Astrocyte (in vitro differentiated cells and primary cell): ENCODE results near the gene CUTA. TPM values are rescaled to one million over a fixed set of nuclear protein-coding genes. Genes with fewer than 3 reads are reported as not detected.

Experiments used
- DNase-seq: peaks from one replicate; pipeline ENCODE4 v3.0.0-alpha.2; 2010; ENCODE audit warnings: low read depth
- FAIRE-seq: peaks from 2 replicates; lab custom pipeline; 2011; peaks lifted over from hg19 to GRCh38; lab: Jason Lieb, UNC
- H2AFZ ChIP-seq: 2 replicates; pipeline ENCODE4 v1.6.0; 2012; ENCODE audit warnings: low read depth, low read length, inconsistent platforms
- H3K27ac ChIP-seq: 2 replicates; pipeline ENCODE4 v1.5.1; 2011; ENCODE audit warnings: low read depth, low read length, inconsistent platforms
- H3K27me3 ChIP-seq: 2 replicates; pipeline ENCODE4 v1.6.0; 2011; ENCODE audit warnings: low read length, inconsistent platforms; ENCODE audit not compliant: insufficient read depth
- H3K36me3 ChIP-seq: 2 replicates; pipeline ENCODE4 v1.5.1; 2011; ENCODE audit warnings: low read length, inconsistent platforms; ENCODE audit not compliant: insufficient read depth
- H3K4me1 ChIP-seq: 2 replicates; pipeline ENCODE4 v1.5.1; 2011; ENCODE audit warnings: low read length, inconsistent platforms; ENCODE audit not compliant: insufficient read depth
- H3K4me2 ChIP-seq: 2 replicates; pipeline ENCODE4 v1.6.0; 2012; ENCODE audit warnings: low read length, inconsistent platforms
- H3K4me3 ChIP-seq: 2 replicates; pipeline ENCODE4 v1.5.1; 2011; ENCODE audit warnings: low read depth, mild to moderate bottlenecking, low read length, inconsistent platforms; ENCODE audit not compliant: insufficient read depth
- H3K79me2 ChIP-seq: 2 replicates; pipeline ENCODE4 v1.6.0; 2012; ENCODE audit warnings: mild to moderate bottlenecking, low read length, inconsistent platforms; ENCODE audit not compliant: insufficient read depth
- H3K9ac ChIP-seq: 2 replicates; pipeline ENCODE4 v1.6.0; 2012; ENCODE audit warnings: mild to moderate bottlenecking, low read length, inconsistent platforms
- H3K9me3 ChIP-seq: 2 replicates; pipeline ENCODE4 v1.5.1; 2012; ENCODE audit warnings: low read depth, mild to moderate bottlenecking, low read length, inconsistent platforms; ENCODE audit not compliant: insufficient read depth
- H4K20me1 ChIP-seq: 2 replicates; pipeline ENCODE4 v1.6.0; 2012; ENCODE audit warnings: low read length, inconsistent platforms; ENCODE audit not compliant: insufficient read depth
- H3K27ac Mint-ChIP-seq: one replicate; pipeline ENCODE4 v1.8.0; 2021; ENCODE audit warnings: mild to moderate bottlenecking, mixed read lengths; ENCODE audit not compliant: unreplicated experiment
- H3K27me3 Mint-ChIP-seq: one replicate; pipeline ENCODE4 v1.8.0; 2021; ENCODE audit warnings: low read depth, mixed read lengths; ENCODE audit not compliant: unreplicated experiment
- H3K36me3 Mint-ChIP-seq: one replicate; pipeline ENCODE4 v1.8.0; 2021; ENCODE audit warnings: low read depth, mixed read lengths; ENCODE audit not compliant: unreplicated experiment
- H3K4me1 Mint-ChIP-seq: one replicate; pipeline ENCODE4 v1.8.0; 2021; ENCODE audit warnings: low read depth, mixed read lengths; ENCODE audit not compliant: unreplicated experiment
- H3K4me3 Mint-ChIP-seq: one replicate; pipeline ENCODE4 v1.8.0; 2021; ENCODE audit warnings: mild to moderate bottlenecking, moderate library complexity, mixed read lengths; ENCODE audit not compliant: unreplicated experiment
- H3K9me3 Mint-ChIP-seq: one replicate; pipeline ENCODE4 v1.8.0; 2021; ENCODE audit warnings: mild to moderate bottlenecking, mixed read lengths; ENCODE audit not compliant: unreplicated experiment
- EZH2 ChIP-seq: IDR thresholded peaks from 2 replicates; pipeline ENCODE4 v1.6.1; 2012; ENCODE audit warnings: mild to moderate bottlenecking, low read length, inconsistent platforms; ENCODE audit not compliant: insufficient read depth
- total RNA-seq: library from RNA; stranded (reverse); gene quantifications from 2 replicates; pipeline ENCODE4 v1.2.1, GENCODE V29; 2021
- TF ChIP-seq, protein P1 (sequence below): IDR thresholded peaks from 2 replicates; pipeline ENCODE4 v1.5.1; 2011; ENCODE audit warnings: low read depth, mild to moderate bottlenecking, inconsistent platforms, low read length, moderate library complexity; ENCODE audit not compliant: insufficient read depth

The CUTA gene
- total RNA-seq, 1 donor from 2014 or later, result 256 TPM

GRCh38 chr6:33438978-33439594 is 21.2 kb upstream of the CUTA start:
- H3K9me3 Mint-ChIP-seq, result no peaks in the 10 kb centered on the region
- FAIRE-seq (no peak), DNase-seq (no peak)
- no peaks in the 10 kb centered on the region for H3K27me3 ChIP-seq
- peaks cover 9% of the 10 kb centered on the region for H3K4me1 Mint-ChIP-seq
- no peak overlapping the region for H3K4me2 ChIP-seq
- no peak overlapping the region for H3K27ac Mint-ChIP-seq
- peaks cover 14% of the 10 kb centered on the region for H4K20me1 ChIP-seq
- no peaks in the 10 kb centered on the region for H3K27me3 Mint-ChIP-seq
- H3K36me3 ChIP-seq, result peaks cover 24% of the 10 kb centered on the region
- H3K9ac ChIP-seq, result no peak overlapping the region
- no peak overlapping the region for H3K4me3 ChIP-seq
- no peak for TF ChIP-seq EZH2
- TF ChIP-seq, protein P1, sequence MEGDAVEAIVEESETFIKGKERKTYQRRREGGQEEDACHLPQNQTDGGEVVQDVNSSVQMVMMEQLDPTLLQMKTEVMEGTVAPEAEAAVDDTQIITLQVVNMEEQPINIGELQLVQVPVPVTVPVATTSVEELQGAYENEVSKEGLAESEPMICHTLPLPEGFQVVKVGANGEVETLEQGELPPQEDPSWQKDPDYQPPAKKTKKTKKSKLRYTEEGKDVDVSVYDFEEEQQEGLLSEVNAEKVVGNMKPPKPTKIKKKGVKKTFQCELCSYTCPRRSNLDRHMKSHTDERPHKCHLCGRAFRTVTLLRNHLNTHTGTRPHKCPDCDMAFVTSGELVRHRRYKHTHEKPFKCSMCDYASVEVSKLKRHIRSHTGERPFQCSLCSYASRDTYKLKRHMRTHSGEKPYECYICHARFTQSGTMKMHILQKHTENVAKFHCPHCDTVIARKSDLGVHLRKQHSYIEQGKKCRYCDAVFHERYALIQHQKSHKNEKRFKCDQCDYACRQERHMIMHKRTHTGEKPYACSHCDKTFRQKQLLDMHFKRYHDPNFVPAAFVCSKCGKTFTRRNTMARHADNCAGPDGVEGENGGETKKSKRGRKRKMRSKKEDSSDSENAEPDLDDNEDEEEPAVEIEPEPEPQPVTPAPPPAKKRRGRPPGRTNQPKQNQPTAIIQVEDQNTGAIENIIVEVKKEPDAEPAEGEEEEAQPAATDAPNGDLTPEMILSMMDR, result no peak
- H3K4me3 Mint-ChIP-seq, result no peak overlapping the region
- no peak overlapping the region for H3K27ac ChIP-seq
- no peak overlapping the region for H2AFZ ChIP-seq
- peaks cover 34% of the 10 kb centered on the region for H3K36me3 Mint-ChIP-seq
- no peaks in the 10 kb centered on the region for H3K9me3 ChIP-seq
- peaks cover 5% of the 10 kb centered on the region for H3K4me1 ChIP-seq
- no peaks in the 10 kb centered on the region for H3K79me2 ChIP-seq

- no peak for DNase-seq
- Histone ChIP-seq H3K4me2 (no peak overlapping the region), H2AFZ (no peak overlapping the region), H3K27me3 (no peaks in the 10 kb centered on the region), H3K4me1 (peaks cover 17% of the 10 kb centered on the region), H3K4me3 (no peak overlapping the region), H3K9me3 (no peaks in the 10 kb centered on the region), H4K20me1 (peaks cover 25% of the 10 kb centered on the region), H3K9ac (no peak overlapping the region), H3K36me3 (peaks cover 22% of the 10 kb centered on the region), H3K27ac (no peak overlapping the region), H3K79me2 (no peaks in the 10 kb centered on the region)
- Mint-ChIP-seq H3K4me1 (peaks cover 21% of the 10 kb centered on the region), H3K27me3 (no peaks in the 10 kb centered on the region), H3K4me3 (no peak overlapping the region), H3K27ac (no peak overlapping the region), H3K9me3 (no peaks in the 10 kb centered on the region), H3K36me3 (peaks cover 33% of the 10 kb centered on the region)
- TF ChIP-seq EZH2, result no peak
- TF ChIP-seq, protein P1, result no peak
- FAIRE-seq, result no peak
Measured at GRCh38 chr6:33437666-33438065, 19.8 kb upstream of the CUTA start.

DNA sequence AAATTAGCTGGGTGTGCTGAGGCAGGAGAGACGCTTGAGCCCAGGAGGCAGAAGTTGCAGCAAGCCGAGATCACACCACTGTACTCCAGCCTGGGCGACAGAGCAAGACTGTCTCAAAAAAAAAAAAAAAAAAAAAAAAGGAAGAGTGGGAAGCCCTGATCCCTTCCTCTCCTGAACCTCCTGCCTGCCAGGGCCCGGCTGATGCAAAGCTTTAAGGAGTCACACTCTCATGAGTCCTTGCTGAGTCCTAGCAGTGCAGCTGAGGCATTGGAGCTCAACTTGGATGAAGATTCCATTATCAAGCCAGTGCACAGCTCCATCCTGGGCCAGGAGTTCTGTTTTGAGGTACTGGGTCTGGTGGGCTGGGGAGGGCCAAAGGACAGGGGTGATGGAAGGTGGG is 17.1 kb upstream of the CUTA start:
- Histone ChIP-seq H3K27me3 (no peaks in the 10 kb centered on the region), H3K9me3 (no peaks in the 10 kb centered on the region), H3K27ac (no peak overlapping the region), H4K20me1 (peaks cover 43% of the 10 kb centered on the region), H3K4me2 (no peak overlapping the region), H3K9ac (no peak overlapping the region), H3K4me3 (no peak overlapping the region), H3K79me2 (peaks cover 13% of the 10 kb centered on the region), H3K4me1 (peaks cover 33% of the 10 kb centered on the region), H2AFZ (no peak overlapping the region), H3K36me3 (peaks cover 22% of the 10 kb centered on the region)
- H3K27ac Mint-ChIP-seq, result no peak overlapping the region
- H3K4me1 Mint-ChIP-seq, result peaks cover 41% of the 10 kb centered on the region
- H3K4me3 Mint-ChIP-seq, result peak overlapping the region; percentile 54
- no peaks in the 10 kb centered on the region for H3K27me3 Mint-ChIP-seq
- FAIRE-seq (no peak), DNase-seq (no peak)
- H3K36me3 Mint-ChIP-seq, result peaks cover 28% of the 10 kb centered on the region
- TF ChIP-seq EZH2, result no peak
- TF ChIP-seq, protein P1, result no peak
- H3K9me3 Mint-ChIP-seq, result no peaks in the 10 kb centered on the region
